ENCODE data around the gene CD99L2. TPM values are rescaled to one million over a fixed set of nuclear protein-coding genes. Genes with fewer than 3 reads are reported as not detected.

CD99L2 gene
- total RNA-seq, 5 donors from 2014 or later (not counting 1 experiment from before 2014, with no cell fraction given), result 11.1 to 20.0 (median 18.3) TPM

DNA sequence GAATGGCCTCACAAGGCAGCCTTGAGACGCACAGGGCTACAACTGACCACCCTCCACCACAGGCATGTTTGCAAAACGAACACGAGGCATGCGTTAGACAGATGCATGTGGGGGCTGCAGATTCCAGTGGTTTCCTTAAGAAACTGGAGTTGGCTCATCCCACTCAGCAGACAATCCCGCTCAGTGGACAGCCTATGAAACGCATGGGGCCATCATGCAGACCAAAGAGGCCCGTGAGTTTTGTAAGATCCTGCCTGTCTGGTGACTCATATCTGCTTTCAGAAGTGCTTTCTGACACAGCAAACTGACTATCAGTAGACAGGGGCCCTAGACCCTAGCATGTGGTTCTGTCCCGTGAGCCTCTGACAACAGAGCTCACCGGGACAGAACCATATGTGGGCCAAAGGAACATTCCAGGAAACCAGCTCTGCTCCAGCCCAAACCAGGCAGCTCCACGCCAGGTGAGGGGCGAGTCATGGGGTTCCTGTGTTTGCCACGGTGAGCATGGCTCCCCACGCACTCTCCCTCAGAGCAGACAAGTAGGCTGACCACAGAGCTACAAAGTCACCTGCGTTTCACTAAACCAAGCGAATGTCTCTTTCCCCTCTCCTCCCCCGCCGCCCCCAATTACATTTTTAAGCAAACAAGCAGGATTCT, 130.9 kb downstream of the CD99L2 start:
- no peak overlapping the region for H3K27ac ChIP-seq (ENCODE audit: low read length)
- Mint-ChIP-seq H3K36me3 (no peaks in the 10 kb centered on the region), H3K27me3 (no peaks in the 10 kb centered on the region), H3K27ac (no peak overlapping the region), H3K4me3 (no peak overlapping the region), H3K4me1 (peaks cover 0 to 5% (median 0%) of the 10 kb centered on the region in 3 donors), H3K9me3 (no peaks in the 10 kb centered on the region)
- peaks cover 0 to 4% of the 10 kb centered on the region in 2 experiments for H3K4me1 ChIP-seq (ENCODE audit: control insufficient read depth in 1 of 2, extremely low read depth in 1 of 2, insufficient read depth in 2 of 2, low read length in 2 of 2)
- no peak overlapping the region for H3K4me3 ChIP-seq (ENCODE audit: control insufficient read depth in 1 of 2, extremely low read depth in 1 of 2, low read length in 1 of 2)
- 55% methylated on average over 8 of the region's 17 CpGs for WGBS (ENCODE audit: insufficient coverage)
- H3K36me3 ChIP-seq (ENCODE audit: control insufficient read depth in 2 of 2, extremely low read depth in 1 of 2, insufficient read depth in 1 of 2, low read length in 1 of 2), result peaks cover 0 to 5% of the 10 kb centered on the region in 2 donors
- H3K27me3 ChIP-seq (replicated peaks in 1 of 2; ENCODE audit: control insufficient read depth in 2 of 2, extremely low read depth in 1 of 2, insufficient read depth in 2 of 2, low read length in 1 of 2), result no peaks in the 10 kb centered on the region
- DNase-seq (no peak), ATAC-seq (replicated peaks in 1 of 4) (no peak)
- H3K9me3 ChIP-seq, result no peaks in the 10 kb centered on the region
- ChIA-PET POLR2A (no interaction called here), CTCF (interaction anchor here in 1 of 2 donors (0.7 kb wide), 1 partner anchor 864 kb away, joined by 6 read pairs; no protein-coding TSS in a partner anchor)

DNA sequence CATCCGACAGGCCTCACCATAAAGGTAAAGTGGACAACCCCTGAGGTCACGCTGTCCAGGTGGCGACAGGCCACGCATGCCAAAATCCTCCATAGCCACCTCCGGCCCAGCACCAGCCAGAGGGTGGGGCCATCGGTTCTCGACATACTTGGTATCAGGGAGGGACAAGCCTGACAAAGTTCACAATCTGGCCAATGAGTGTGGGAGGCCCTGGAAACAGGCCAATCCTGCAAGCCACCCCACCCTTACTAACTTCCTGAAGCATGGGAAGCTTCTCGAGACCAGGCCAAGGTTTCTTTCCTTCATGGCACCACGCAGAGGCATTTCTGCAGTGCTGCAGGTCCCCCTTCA, 131.4 kb downstream of the CD99L2 start:
- no peak overlapping the region for H3K27ac Mint-ChIP-seq
- H3K36me3 ChIP-seq (ENCODE audit: control insufficient read depth in 2 of 2, extremely low read depth in 1 of 2, insufficient read depth in 1 of 2, low read length in 1 of 2), result peaks cover 0 to 5% of the 10 kb centered on the region in 2 donors
- H3K4me3 Mint-ChIP-seq, result no peak overlapping the region
- H3K27me3 ChIP-seq (replicated peaks in 1 of 2; ENCODE audit: control insufficient read depth in 2 of 2, extremely low read depth in 1 of 2, insufficient read depth in 2 of 2, low read length in 1 of 2), result no peaks in the 10 kb centered on the region
- H3K27ac ChIP-seq (ENCODE audit: low read length), result no peak overlapping the region
- 94% methylated on average over 3 of the region's 9 CpGs for WGBS (ENCODE audit: insufficient coverage)
- H3K27me3 Mint-ChIP-seq, result no peaks in the 10 kb centered on the region
- no peak for ATAC-seq (replicated peaks in 1 of 4)
- no peaks in the 10 kb centered on the region for H3K9me3 Mint-ChIP-seq
- ChIA-PET POLR2A (no interaction called here), CTCF (no interaction called here)
- H3K4me3 ChIP-seq (ENCODE audit: control insufficient read depth in 1 of 2, extremely low read depth in 1 of 2, low read length in 1 of 2), result no peak overlapping the region
- no peak for DNase-seq
- H3K4me1 Mint-ChIP-seq, result no peaks in the 10 kb centered on the region
- peaks cover 0 to under 1% of the 10 kb centered on the region in 2 experiments for H3K4me1 ChIP-seq (ENCODE audit: control insufficient read depth in 1 of 2, extremely low read depth in 1 of 2, insufficient read depth in 2 of 2, low read length in 2 of 2)
- no peaks in the 10 kb centered on the region for H3K36me3 Mint-ChIP-seq
- no peaks in the 10 kb centered on the region for H3K9me3 ChIP-seq

DNA sequence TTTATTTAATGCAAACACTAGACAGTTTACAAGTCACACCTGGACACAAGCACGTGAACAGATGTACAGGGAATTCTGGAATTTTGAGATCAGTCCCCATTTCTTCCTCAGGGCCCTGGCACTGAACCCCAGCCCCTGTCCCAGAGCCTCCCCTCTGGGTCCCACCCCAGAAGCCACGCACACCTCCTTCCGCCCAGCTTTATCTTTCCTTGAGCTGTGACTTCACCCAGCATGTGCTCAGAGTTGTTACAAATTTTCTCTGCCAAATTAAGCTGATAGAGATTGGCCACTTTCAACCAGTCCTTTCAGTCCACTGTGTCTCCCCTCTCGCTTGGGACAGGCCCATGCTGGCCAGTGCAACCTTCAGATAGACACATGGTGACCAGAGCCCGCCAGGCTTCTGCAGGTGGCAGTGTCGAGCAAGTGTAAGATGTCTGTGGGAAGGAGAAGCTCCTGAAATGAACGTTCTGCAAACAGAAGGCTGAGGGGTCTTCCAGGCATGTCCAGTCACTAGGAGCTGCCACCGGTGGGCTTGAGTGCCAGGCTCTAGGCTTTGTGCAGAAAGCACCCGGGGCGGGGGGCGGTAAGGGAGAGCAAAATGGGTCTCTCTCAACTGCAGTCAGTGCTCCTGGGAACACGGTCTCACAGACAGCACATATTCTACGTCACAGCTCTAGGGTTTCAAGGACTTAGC, 132.0 kb downstream of the CD99L2 start:
- CTCF ChIA-PET, result no interaction called here
- H3K27ac ChIP-seq (ENCODE audit: low read length), result no peak overlapping the region

DNA sequence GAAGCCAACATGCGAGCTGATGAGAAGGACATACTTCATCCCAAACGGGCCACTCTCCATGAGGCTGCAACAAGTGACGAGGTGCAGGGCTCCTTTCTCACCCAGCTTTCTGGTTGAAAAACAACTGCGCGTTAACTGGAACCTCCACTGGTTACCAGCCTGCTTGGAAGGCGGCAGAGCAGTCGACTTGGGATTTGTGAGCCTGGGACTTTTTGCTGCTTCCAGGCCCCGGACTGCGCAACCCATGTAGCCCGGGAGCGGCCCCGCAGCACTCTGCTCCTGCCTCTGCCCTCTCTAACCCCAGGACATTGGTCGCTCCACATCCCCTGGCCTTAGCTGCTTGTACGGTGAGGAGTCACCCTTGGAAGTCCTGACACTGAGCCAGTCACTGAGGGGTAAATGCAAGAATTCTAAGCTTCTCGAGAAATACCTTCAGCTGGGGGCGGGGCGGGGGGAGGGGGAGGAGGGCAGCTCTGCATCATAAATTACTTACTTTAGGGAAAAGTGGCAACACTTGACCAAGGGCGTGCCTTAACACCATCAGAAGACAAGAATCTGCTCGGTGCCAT, 132.6 kb downstream of the CD99L2 start:
- Histone ChIP-seq H3K27me3 (replicated peaks in 1 of 2; ENCODE audit: control insufficient read depth in 2 of 2, extremely low read depth in 1 of 2, insufficient read depth in 2 of 2, low read length in 1 of 2) (no peaks in the 10 kb centered on the region), H3K9me3 (no peaks in the 10 kb centered on the region), H3K27ac (ENCODE audit: low read length) (no peak overlapping the region), H3K36me3 (ENCODE audit: control insufficient read depth in 2 of 2, extremely low read depth in 1 of 2, insufficient read depth in 1 of 2, low read length in 1 of 2) (peaks cover 0 to 7% of the 10 kb centered on the region in 2 donors), H3K4me1 (ENCODE audit: control insufficient read depth in 1 of 2, extremely low read depth in 1 of 2, insufficient read depth in 2 of 2, low read length in 2 of 2) (no peaks in the 10 kb centered on the region), H3K4me3 (ENCODE audit: control insufficient read depth in 1 of 2, extremely low read depth in 1 of 2, low read length in 1 of 2) (no peak overlapping the region)
- POLR2A ChIA-PET, result no interaction called here
- no peak overlapping the region for H3K27ac Mint-ChIP-seq
- CTCF ChIA-PET, result no interaction called here
- H3K27me3 Mint-ChIP-seq, result no peaks in the 10 kb centered on the region
- no peaks in the 10 kb centered on the region for H3K36me3 Mint-ChIP-seq
- ATAC-seq (replicated peaks in 1 of 4) (no peak), DNase-seq (no peak)
- 100% methylated on average over 4 of the region's 19 CpGs for WGBS (ENCODE audit: insufficient coverage)
- no peaks in the 10 kb centered on the region for H3K4me1 Mint-ChIP-seq
- H3K9me3 Mint-ChIP-seq, result no peaks in the 10 kb centered on the region
- H3K4me3 Mint-ChIP-seq, result no peak overlapping the region

More for the DNA sequence above, 132.0 kb downstream of the CD99L2 start:
- H3K27me3 ChIP-seq (replicated peaks in 1 of 2; ENCODE audit: control insufficient read depth in 2 of 2, extremely low read depth in 1 of 2, insufficient read depth in 2 of 2, low read length in 1 of 2), result no peaks in the 10 kb centered on the region
- Mint-ChIP-seq H3K27ac (no peak overlapping the region), H3K36me3 (no peaks in the 10 kb centered on the region), H3K9me3 (no peaks in the 10 kb centered on the region), H3K4me1 (no peaks in the 10 kb centered on the region), H3K27me3 (no peaks in the 10 kb centered on the region), H3K4me3 (no peak overlapping the region)
- no peak for ATAC-seq (replicated peaks in 1 of 4)
- 87% methylated on average over 10 of the region's 13 CpGs for WGBS (ENCODE audit: insufficient coverage)
- DNase-seq, result no peak
- peaks cover 0 to 5% of the 10 kb centered on the region in 2 donors for H3K36me3 ChIP-seq (ENCODE audit: control insufficient read depth in 2 of 2, extremely low read depth in 1 of 2, insufficient read depth in 1 of 2, low read length in 1 of 2)
- no peaks in the 10 kb centered on the region for H3K9me3 ChIP-seq
- H3K4me1 ChIP-seq (ENCODE audit: control insufficient read depth in 1 of 2, extremely low read depth in 1 of 2, insufficient read depth in 2 of 2, low read length in 2 of 2), result no peaks in the 10 kb centered on the region
- no peak overlapping the region for H3K4me3 ChIP-seq (ENCODE audit: control insufficient read depth in 1 of 2, extremely low read depth in 1 of 2, low read length in 1 of 2)
- POLR2A ChIA-PET, result no interaction called here

DNA sequence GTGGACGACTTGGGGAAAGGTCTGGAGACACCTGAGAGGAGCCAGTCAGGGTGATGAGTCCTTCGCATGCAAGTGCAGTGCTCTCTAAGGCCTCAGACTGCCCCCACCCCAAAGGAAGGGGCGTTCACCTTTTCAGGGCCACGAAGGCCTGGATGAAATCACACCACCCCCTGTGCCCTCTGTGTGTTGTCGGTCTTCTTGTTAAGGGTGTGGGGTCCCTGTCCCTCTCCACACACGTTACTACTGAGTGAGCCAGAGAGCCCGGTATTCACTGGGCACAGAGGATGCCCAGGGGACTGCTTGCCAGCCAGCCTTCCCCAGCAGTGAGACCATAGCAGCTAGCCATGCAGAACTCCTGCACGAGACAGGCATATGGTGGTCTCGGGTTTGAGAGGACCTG, 133.2 kb downstream of the CD99L2 start:
- Mint-ChIP-seq H3K4me3 (no peak overlapping the region), H3K4me1 (no peaks in the 10 kb centered on the region), H3K36me3 (no peaks in the 10 kb centered on the region), H3K27ac (no peak overlapping the region), H3K27me3 (no peaks in the 10 kb centered on the region), H3K9me3 (no peaks in the 10 kb centered on the region)
- Histone ChIP-seq H3K9me3 (no peaks in the 10 kb centered on the region), H3K4me1 (ENCODE audit: control insufficient read depth in 1 of 2, extremely low read depth in 1 of 2, insufficient read depth in 2 of 2, low read length in 2 of 2) (no peaks in the 10 kb centered on the region), H3K27me3 (replicated peaks in 1 of 2; ENCODE audit: control insufficient read depth in 2 of 2, extremely low read depth in 1 of 2, insufficient read depth in 2 of 2, low read length in 1 of 2) (no peaks in the 10 kb centered on the region), H3K36me3 (ENCODE audit: control insufficient read depth in 2 of 2, extremely low read depth in 1 of 2, insufficient read depth in 1 of 2, low read length in 1 of 2) (peaks cover 0 to 6% of the 10 kb centered on the region in 2 donors), H3K27ac (ENCODE audit: low read length) (no peak overlapping the region), H3K4me3 (ENCODE audit: control insufficient read depth in 1 of 2, extremely low read depth in 1 of 2, low read length in 1 of 2) (no peak overlapping the region)
- 94% methylated on average over 2 of the region's 9 CpGs for WGBS (ENCODE audit: insufficient coverage)
- ChIA-PET CTCF (no interaction called here), POLR2A (no interaction called here)
- DNase-seq (no peak), ATAC-seq (replicated peaks in 1 of 4) (no peak)

DNA sequence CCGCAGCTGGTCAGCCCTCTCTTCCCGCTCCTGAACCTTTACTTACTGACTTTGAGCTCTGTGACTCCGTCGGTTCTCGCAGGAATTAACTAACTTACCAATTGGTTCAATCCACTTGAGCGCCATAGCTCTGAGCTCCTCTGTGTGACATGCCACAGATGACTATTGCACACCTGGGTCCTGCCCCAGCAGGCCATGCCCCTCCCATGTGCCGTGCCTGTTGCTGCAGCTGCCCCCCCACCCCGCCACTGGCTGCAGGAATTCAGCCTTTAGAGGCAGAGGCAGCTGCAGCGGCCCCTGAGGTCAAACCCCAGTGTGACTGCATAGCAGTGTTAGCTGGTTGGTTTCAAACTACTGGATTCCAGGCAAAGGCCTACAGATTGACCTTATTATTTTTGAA, 134.7 kb downstream of the CD99L2 start:
- H3K27me3 ChIP-seq (replicated peaks in 1 of 2; ENCODE audit: control insufficient read depth in 2 of 2, extremely low read depth in 1 of 2, insufficient read depth in 2 of 2, low read length in 1 of 2), result no peaks in the 10 kb centered on the region
- Mint-ChIP-seq H3K36me3 (peaks cover 9% of the 10 kb centered on the region), H3K4me3 (no peak overlapping the region), H3K4me1 (no peaks in the 10 kb centered on the region), H3K9me3 (no peaks in the 10 kb centered on the region), H3K27ac (no peak overlapping the region), H3K27me3 (no peaks in the 10 kb centered on the region)
- no peak overlapping the region for H3K27ac ChIP-seq (ENCODE audit: low read length)
- no peak for ATAC-seq (replicated peaks in 1 of 4)
- ChIA-PET CTCF (no interaction called here), POLR2A (no interaction called here)
- DNase-seq, result no peak
- H3K9me3 ChIP-seq, result no peaks in the 10 kb centered on the region
- 100% methylated on average over 6 of the region's 9 CpGs for whole genome bisulfite sequencing (ENCODE audit: insufficient coverage)
- H3K4me1 ChIP-seq (ENCODE audit: control insufficient read depth in 1 of 2, extremely low read depth in 1 of 2, insufficient read depth in 2 of 2, low read length in 2 of 2), result no peaks in the 10 kb centered on the region
- peaks cover 5 to 12% of the 10 kb centered on the region in 2 donors for H3K36me3 ChIP-seq (ENCODE audit: control insufficient read depth in 2 of 2, extremely low read depth in 1 of 2, insufficient read depth in 1 of 2, low read length in 1 of 2)
- no peak overlapping the region for H3K4me3 ChIP-seq (ENCODE audit: control insufficient read depth in 1 of 2, extremely low read depth in 1 of 2, low read length in 1 of 2)

Measured in T-cell (primary cell).